ENCODE results near the gene ZNF318. TPM values are rescaled to one million over a fixed set of nuclear protein-coding genes. Genes with fewer than 3 reads are reported as not detected.

The ZNF318 gene
- total RNA-seq, 6 experiments from 2014 or later, result 11.1 to 13.3 (median 11.8) TPM

DNA sequence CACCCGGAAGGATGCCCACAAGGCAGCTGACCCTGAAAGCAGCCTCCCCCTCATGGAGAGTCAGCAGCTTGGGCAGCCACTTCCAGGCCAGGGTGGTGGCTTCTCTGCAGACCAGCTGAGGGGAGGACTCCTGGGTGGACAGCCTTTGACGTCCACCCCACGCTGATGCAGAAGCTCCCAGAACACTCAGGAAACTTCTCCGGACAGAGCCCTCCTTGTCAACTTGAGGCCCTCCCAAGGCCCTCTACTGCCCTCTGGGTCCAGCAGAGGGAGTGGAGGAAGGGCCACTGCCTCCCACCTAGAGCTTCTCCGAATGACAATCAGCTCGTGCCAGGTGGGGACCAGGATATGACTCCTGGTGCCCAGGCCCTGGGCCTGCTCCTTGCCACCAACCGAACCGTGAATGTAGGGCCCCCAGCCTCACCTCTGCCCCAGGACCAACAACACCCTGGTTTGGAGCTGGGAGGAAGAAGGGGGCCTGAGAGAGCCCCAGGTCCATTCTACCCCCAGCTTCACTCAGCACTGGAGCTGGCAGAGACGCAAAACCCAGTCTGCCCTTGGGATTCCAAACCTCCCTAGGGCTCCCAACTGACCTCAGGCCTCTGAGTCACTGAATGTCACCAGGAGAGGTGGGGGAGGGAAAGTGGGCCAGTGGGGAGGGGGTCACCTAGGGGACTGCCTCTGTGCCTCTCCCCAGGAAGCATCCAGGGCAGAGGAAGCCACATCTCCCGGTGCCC, 82.3 kb downstream of the ZNF318 start:
- Mint-ChIP-seq H3K4me1 (ENCODE audit: low read depth) (peaks cover 6% of the 10 kb centered on the region; the same call in 1 of the 2 replicates), H3K4me3 (no peak overlapping the region), H3K9me3 (no peaks in the 10 kb centered on the region), H3K27me3 (ENCODE audit: insufficient read depth) (peaks cover 23% of the 10 kb centered on the region), H3K36me3 (ENCODE audit: low read depth) (no peaks in the 10 kb centered on the region), H3K27ac (no peak overlapping the region)
- TF ChIP-seq, protein P1, sequence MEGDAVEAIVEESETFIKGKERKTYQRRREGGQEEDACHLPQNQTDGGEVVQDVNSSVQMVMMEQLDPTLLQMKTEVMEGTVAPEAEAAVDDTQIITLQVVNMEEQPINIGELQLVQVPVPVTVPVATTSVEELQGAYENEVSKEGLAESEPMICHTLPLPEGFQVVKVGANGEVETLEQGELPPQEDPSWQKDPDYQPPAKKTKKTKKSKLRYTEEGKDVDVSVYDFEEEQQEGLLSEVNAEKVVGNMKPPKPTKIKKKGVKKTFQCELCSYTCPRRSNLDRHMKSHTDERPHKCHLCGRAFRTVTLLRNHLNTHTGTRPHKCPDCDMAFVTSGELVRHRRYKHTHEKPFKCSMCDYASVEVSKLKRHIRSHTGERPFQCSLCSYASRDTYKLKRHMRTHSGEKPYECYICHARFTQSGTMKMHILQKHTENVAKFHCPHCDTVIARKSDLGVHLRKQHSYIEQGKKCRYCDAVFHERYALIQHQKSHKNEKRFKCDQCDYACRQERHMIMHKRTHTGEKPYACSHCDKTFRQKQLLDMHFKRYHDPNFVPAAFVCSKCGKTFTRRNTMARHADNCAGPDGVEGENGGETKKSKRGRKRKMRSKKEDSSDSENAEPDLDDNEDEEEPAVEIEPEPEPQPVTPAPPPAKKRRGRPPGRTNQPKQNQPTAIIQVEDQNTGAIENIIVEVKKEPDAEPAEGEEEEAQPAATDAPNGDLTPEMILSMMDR (IDR thresholded peaks at IDR 0.05), result no peak
- no peak for DNase-seq

- Mint-ChIP-seq H3K36me3 (ENCODE audit: low read depth) (no peaks in the 10 kb centered on the region), H3K27ac (no peak overlapping the region), H3K9me3 (no peaks in the 10 kb centered on the region), H3K4me1 (ENCODE audit: low read depth) (peaks cover 6% of the 10 kb centered on the region; the same call in 1 of the 2 replicates), H3K4me3 (no peak overlapping the region), H3K27me3 (ENCODE audit: insufficient read depth) (peaks cover 25% of the 10 kb centered on the region)
- TF ChIP-seq, protein P1 (IDR thresholded peaks at IDR 0.05), result no peak
- DNase-seq, result no peak
These were observed 82.9 kb downstream of the ZNF318 start for GRCh38 chr6:43286456-43286979.

Other genes with a start within 250 kb of the ZNF318 start
- gene SRF, start 198.4 kb downstream of the ZNF318 start, total RNA-seq (2021; fragmentation: NEBNext Ultra II Directional; extraction: Animal tissue kit (Norgen Biotek cat#: 25700)), result 10 to 100 TPM; 37.4 to 49.7 (median 39.3) TPM
- 10 to 100 TPM; 15.4 to 19.9 (median 18.6) TPM for gene CUL9, start 187.5 kb downstream of the ZNF318 start, total RNA-seq (2021; fragmentation: NEBNext Ultra II Directional; extraction: Animal tissue kit (Norgen Biotek cat#: 25700))
- gene DNPH1, start 140.2 kb downstream of the ZNF318 start, total RNA-seq (2021; fragmentation: NEBNext Ultra II Directional; extraction: Animal tissue kit (Norgen Biotek cat#: 25700)), result 10 to 100 TPM; 38.3 to 56.3 (median 49.1) TPM
- gene TTBK1, start 126.2 kb downstream of the ZNF318 start, total RNA-seq (2021; fragmentation: NEBNext Ultra II Directional; extraction: Animal tissue kit (Norgen Biotek cat#: 25700)), result not detected
- gene SLC22A7, start 71.4 kb downstream of the ZNF318 start, total RNA-seq (2021; fragmentation: NEBNext Ultra II Directional; extraction: Animal tissue kit (Norgen Biotek cat#: 25700)), result not detected
- not detected for gene CRIP3, start 60.8 kb downstream of the ZNF318 start, total RNA-seq (2021; fragmentation: NEBNext Ultra II Directional; extraction: Animal tissue kit (Norgen Biotek cat#: 25700))
- gene ABCC10, start 57.9 kb upstream of the ZNF318 start, total RNA-seq (2021; fragmentation: NEBNext Ultra II Directional; extraction: Animal tissue kit (Norgen Biotek cat#: 25700)), result 10 to 100 TPM; 26.2 to 41.6 (median 30.3) TPM
- gene DLK2, start 85.9 kb upstream of the ZNF318 start, total RNA-seq (2021; fragmentation: NEBNext Ultra II Directional; extraction: Animal tissue kit (Norgen Biotek cat#: 25700)), result 1 to 10 TPM; 1.8 to 2.9 (median 2.2) TPM
- 10 to 100 TPM; 27.0 to 34.3 (median 30.2) TPM for gene TJAP1, start 107.9 kb upstream of the ZNF318 start, total RNA-seq (2021; fragmentation: NEBNext Ultra II Directional; extraction: Animal tissue kit (Norgen Biotek cat#: 25700))
- gene LRRC73, start 140.7 kb upstream of the ZNF318 start, total RNA-seq (2021; fragmentation: NEBNext Ultra II Directional; extraction: Animal tissue kit (Norgen Biotek cat#: 25700)), result 1 to 10 TPM in 2 of 6 experiments, under 1 TPM in 4; 0.75 to 1.7 (median 0.90) TPM
- gene YIPF3, start 147.3 kb upstream of the ZNF318 start, total RNA-seq (2021; fragmentation: NEBNext Ultra II Directional; extraction: Animal tissue kit (Norgen Biotek cat#: 25700)), result 100 to 1,000 TPM; 147 to 176 (median 158) TPM
- gene POLR1C, start 147.4 kb upstream of the ZNF318 start, total RNA-seq (2021; fragmentation: NEBNext Ultra II Directional; extraction: Animal tissue kit (Norgen Biotek cat#: 25700)), result 10 to 100 TPM; 43.5 to 66.9 (median 53.8) TPM
- gene XPO5, start 206.4 kb upstream of the ZNF318 start, total RNA-seq (2021; fragmentation: NEBNext Ultra II Directional; extraction: Animal tissue kit (Norgen Biotek cat#: 25700)), result 10 to 100 TPM; 30.5 to 41.1 (median 35.6) TPM
- gene POLH, start 206.5 kb upstream of the ZNF318 start, total RNA-seq (2021; fragmentation: NEBNext Ultra II Directional; extraction: Animal tissue kit (Norgen Biotek cat#: 25700)), result 10 to 100 TPM; 31.4 to 39.8 (median 37.3) TPM